Mesenchymal stem cell (in vitro differentiated cells and primary cell): ENCODE measurements around the gene GOSR1.
"Not testable (repeated sequence)": the region's sequence is repeated elsewhere in the genome, so short reads cannot be mapped to it uniquely, and the experiment has no call there.

Experiments
- DNase-seq: peaks from one replicate; pipeline ENCODE4 v3.0.0-alpha.2; 2013
- H2AFZ ChIP-seq: one replicate; pipeline ENCODE4 v1.6.1; 2013; ENCODE audit warnings: low read depth, mild to moderate bottlenecking, control low read depth, inconsistent platforms, low read length, moderate library complexity
- H2AK5ac ChIP-seq: 2 replicates; pipeline ENCODE4 v1.6.1; 2013; ENCODE audit warnings: low read length, moderate library complexity, mild to moderate bottlenecking, inconsistent platforms; ENCODE audit not compliant: severe bottlenecking
- H2BK120ac ChIP-seq: one replicate; pipeline ENCODE4 v1.6.1; 2013; ENCODE audit warnings: low read depth, mild to moderate bottlenecking, inconsistent platforms, low read length, moderate library complexity
- H2BK12ac ChIP-seq, 2 experiments: one replicate each; pipeline ENCODE4 v1.6.1; 2013; ENCODE audit warnings: inconsistent platforms in 2 of 2, low read length in 2 of 2, mild to moderate bottlenecking in 2 of 2, moderate library complexity in 2 of 2, control low read depth in 1 of 2
- H2BK15ac ChIP-seq: one replicate; pipeline ENCODE4 v1.6.1; 2013; ENCODE audit warnings: mild to moderate bottlenecking, low read depth, inconsistent platforms; ENCODE audit not compliant: poor library complexity, severe bottlenecking
- H2BK5ac ChIP-seq: 2 replicates; pipeline ENCODE4 v1.6.1; 2013; ENCODE audit warnings: low read depth, mild to moderate bottlenecking, low read length, control low read depth, inconsistent platforms; ENCODE audit not compliant: poor library complexity, severe bottlenecking
- H3K14ac ChIP-seq, 2 experiments: one replicate each; pipeline ENCODE4 v1.6.1; 2013; ENCODE audit warnings: inconsistent platforms in 2 of 2, low read length in 2 of 2, control low read depth in 1 of 2, mild to moderate bottlenecking in 1 of 2, moderate library complexity in 1 of 2
- H3K18ac ChIP-seq, 2 experiments: one replicate each; pipeline ENCODE4 v1.6.1; 2013; ENCODE audit warnings: inconsistent platforms in 2 of 2, low read length in 2 of 2, control low read depth in 1 of 2, low read depth in 1 of 2, mild to moderate bottlenecking in 1 of 2
- H3K23ac ChIP-seq, 2 experiments: one replicate each; pipeline ENCODE4 v1.6.1; 2013; ENCODE audit warnings: inconsistent platforms in 2 of 2, low read length in 2 of 2, mild to moderate bottlenecking in 2 of 2, moderate library complexity in 2 of 2, control low read depth in 1 of 2
- H3K27ac ChIP-seq: 2 replicates; pipeline ENCODE4 v1.5.1; 2013; ENCODE audit warnings: mild to moderate bottlenecking, moderate library complexity, low read length, control low read depth, inconsistent platforms; ENCODE audit not compliant: poor library complexity, severe bottlenecking
- H3K27me3 ChIP-seq, 2 experiments: 2 replicates each; pipeline versions ENCODE4 v1.6.1 to v1.7.0; 2013; ENCODE audit warnings: low read length in 2 of 2, mild to moderate bottlenecking in 2 of 2, moderate library complexity in 2 of 2, control low read depth in 1 of 2, inconsistent platforms in 1 of 2; ENCODE audit not compliant: control insufficient read depth in 1 of 2, insufficient read depth in 1 of 2
- H3K36me3 ChIP-seq, 2 experiments: 2 replicates each; pipeline versions ENCODE4 v1.6.1 to v1.7.0; 2013; ENCODE audit warnings: low read length in 2 of 2, control low read depth in 1 of 2, inconsistent platforms in 1 of 2, low read depth in 1 of 2, mild to moderate bottlenecking in 1 of 2; ENCODE audit not compliant: insufficient read depth in 2 of 2, control insufficient read depth in 1 of 2
- H3K4ac ChIP-seq, 2 experiments: one replicate each; pipeline ENCODE4 v1.6.1; 2013; ENCODE audit warnings: inconsistent platforms in 2 of 2, low read length in 2 of 2, mild to moderate bottlenecking in 2 of 2, moderate library complexity in 2 of 2, control low read depth in 1 of 2, low read depth in 1 of 2
- H3K4me1 ChIP-seq: 2 replicates; pipeline ENCODE4 v1.6.1; 2013; ENCODE audit warnings: low read depth, low read length, control low read depth; ENCODE audit not compliant: control insufficient read depth, insufficient read depth
- H3K4me2 ChIP-seq: 2 replicates; pipeline ENCODE4 v1.6.1; 2013; ENCODE audit warnings: low read length, mild to moderate bottlenecking, inconsistent platforms; ENCODE audit not compliant: poor library complexity, severe bottlenecking
- H3K4me3 ChIP-seq, 2 experiments: 2 replicates each; pipeline versions ENCODE4 v1.5.1 to v1.7.0; 2013; ENCODE audit warnings: low read length in 2 of 2, mild to moderate bottlenecking in 2 of 2, control low read depth in 1 of 2, low read depth in 1 of 2; ENCODE audit not compliant: insufficient read depth in 1 of 2
- H3K79me1 ChIP-seq: replicated peaks from 2 replicates; pipeline ENCODE4 v1.6.1; 2013; ENCODE audit warnings: mild to moderate bottlenecking, control low read depth, low read length, inconsistent platforms; ENCODE audit not compliant: poor library complexity, severe bottlenecking
- H3K9ac ChIP-seq: 2 replicates; pipeline ENCODE4 v1.7.0; 2013; ENCODE audit warnings: mild to moderate bottlenecking, low read length, moderate library complexity
- H3K9me3 ChIP-seq: 2 replicates; pipeline ENCODE4 v1.7.0; 2013; ENCODE audit warnings: mild to moderate bottlenecking, low read length; ENCODE audit not compliant: control insufficient read depth
- H4K8ac ChIP-seq: one replicate; pipeline ENCODE4 v1.6.1; 2013; ENCODE audit warnings: inconsistent platforms, mild to moderate bottlenecking, low read length, moderate library complexity
- H4K91ac ChIP-seq: one replicate; pipeline ENCODE4 v1.6.1; 2013; ENCODE audit warnings: mild to moderate bottlenecking, low read length, inconsistent platforms
- WGBS: methylation state at CpG from one replicate; pipeline ENCODE4 v1.1.7; 2013; ENCODE audit warnings: mixed read lengths; 5-methylcytosine and 5-hydroxymethylcytosine counted together

Gene GOSR1

DNA sequence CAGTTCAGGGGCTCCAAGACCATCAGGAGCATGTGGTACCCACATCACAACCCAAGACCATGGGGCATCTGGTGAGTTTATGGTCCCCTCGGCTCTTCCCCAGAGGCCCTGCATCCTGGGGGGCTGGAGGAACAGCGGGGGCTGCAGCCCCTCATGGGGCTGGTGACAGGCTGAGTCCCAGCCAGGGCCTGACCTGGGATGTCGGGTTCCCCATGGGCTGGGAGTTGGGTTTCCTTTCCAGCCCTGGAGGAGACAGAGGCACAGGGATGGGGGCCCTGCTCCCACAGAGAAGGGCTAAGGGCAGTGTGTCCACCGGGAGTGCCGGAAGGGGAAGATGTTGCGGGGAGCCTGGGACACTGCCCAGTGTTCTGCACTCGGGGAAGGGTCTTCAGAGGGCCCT, 82.4 kb downstream of the GOSR1 start:
- H3K27ac ChIP-seq = no peak overlapping the region
- no peak overlapping the region for H3K23ac ChIP-seq
- H3K27me3 ChIP-seq = peaks cover 0 to 14% of the 10 kb centered on the region in 2 experiments
- DNase-seq = no peak
- H3K36me3 ChIP-seq = no peaks in the 10 kb centered on the region
- no peak overlapping the region for H2BK12ac ChIP-seq
- H3K18ac ChIP-seq = no peak overlapping the region
- no peak overlapping the region for H3K4me3 ChIP-seq
- no peaks in the 10 kb centered on the region for H3K79me1 ChIP-seq
- H3K4ac ChIP-seq = no peak overlapping the region
- H3K4me1 ChIP-seq = peaks cover 6% of the 10 kb centered on the region
- H2BK5ac ChIP-seq = no peak overlapping the region
- H2BK120ac ChIP-seq = no peak overlapping the region
- H4K8ac ChIP-seq = no peak overlapping the region
- H3K9me3 ChIP-seq = no peaks in the 10 kb centered on the region
- no peak overlapping the region for H3K4me2 ChIP-seq
- no peak overlapping the region for H2AK5ac ChIP-seq
- 88% methylated on average over 6 of the region's 7 CpGs for WGBS
- H3K14ac ChIP-seq = no peak overlapping the region
- H3K9ac ChIP-seq = no peak overlapping the region
- no peak overlapping the region for H2AFZ ChIP-seq
- no peak overlapping the region for H4K91ac ChIP-seq
- H2BK15ac ChIP-seq = no peak overlapping the region

DNA sequence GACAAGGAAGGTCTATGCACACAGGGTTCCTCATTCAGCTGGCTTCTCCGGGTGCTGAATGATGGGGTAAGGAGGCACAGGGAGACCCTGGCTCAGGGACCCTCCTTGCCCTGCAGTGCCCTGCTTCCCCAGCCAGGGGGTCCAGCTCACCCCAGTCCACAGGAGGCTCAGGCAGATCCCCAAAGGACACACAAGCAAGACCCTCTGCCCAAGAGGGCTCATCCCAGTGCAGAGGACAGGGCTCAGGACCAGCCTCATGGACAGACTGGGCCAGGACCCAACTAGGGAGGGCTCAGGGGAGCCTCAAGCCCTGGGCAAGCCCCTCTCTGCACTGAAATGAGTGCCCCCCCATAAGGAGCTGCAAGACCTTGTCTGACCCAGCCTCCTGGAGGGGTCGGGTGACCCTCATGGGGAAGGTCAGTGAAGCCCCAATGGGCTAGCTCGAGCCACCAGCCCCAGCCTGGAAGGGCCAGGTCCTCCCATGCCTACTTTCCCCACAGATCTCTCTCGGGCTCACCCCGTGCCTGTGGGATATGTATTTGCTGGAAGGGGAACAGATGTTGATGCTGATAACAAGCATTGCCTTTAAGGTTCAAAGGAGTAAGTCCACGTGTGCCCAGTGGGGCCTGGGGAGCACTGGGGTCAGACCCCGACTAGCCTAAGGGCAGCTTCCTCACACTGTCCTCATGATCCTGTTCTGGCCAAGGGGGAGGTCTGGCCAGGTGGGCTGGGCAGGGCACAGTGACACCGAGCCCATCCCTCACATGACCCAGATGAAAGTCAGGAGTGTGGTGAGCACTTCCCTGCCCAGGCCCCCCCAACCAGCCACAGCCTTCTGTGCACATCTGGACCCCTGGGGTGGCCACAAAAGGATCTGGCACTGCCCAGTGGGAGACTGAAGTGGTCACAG, 83.2 kb downstream of the GOSR1 start:
- H2BK15ac ChIP-seq, H3K4me1 ChIP-seq, H2BK5ac ChIP-seq, H3K9me3 ChIP-seq, H3K18ac ChIP-seq, H3K4ac ChIP-seq, H2BK12ac ChIP-seq, H2AFZ ChIP-seq, H4K8ac ChIP-seq, H3K4me3 ChIP-seq, DNase-seq, H3K9ac ChIP-seq, H3K79me1 ChIP-seq, H3K36me3 ChIP-seq, H3K23ac ChIP-seq, H2AK5ac ChIP-seq, H3K27ac ChIP-seq, H4K91ac ChIP-seq, H3K4me2 ChIP-seq, H2BK120ac ChIP-seq, H3K14ac ChIP-seq: not testable (repeated sequence)
- 82% methylated on average over 8 of the region's 8 CpGs for WGBS
- H3K27me3 ChIP-seq = peaks cover 4 to 19% of the 10 kb centered on the region in 2 experiments

DNA sequence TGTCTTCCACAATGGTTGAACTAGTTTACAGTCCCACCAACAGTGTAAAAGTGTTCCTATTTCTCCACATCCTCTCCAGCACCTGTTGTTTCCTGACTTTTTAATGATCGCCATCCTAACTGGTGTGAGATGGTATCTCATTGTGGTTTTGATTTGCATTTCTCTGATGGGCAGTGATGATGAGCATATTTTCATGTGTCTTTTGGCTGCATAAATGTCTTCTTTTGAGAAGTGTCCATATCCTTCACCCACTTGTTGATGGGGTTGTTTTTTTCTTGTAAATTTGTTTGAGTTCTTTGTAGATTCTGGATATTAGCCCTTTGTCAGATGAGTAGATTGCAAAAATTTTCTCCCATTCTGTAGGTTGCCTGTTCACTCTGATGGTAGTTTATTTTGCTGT, 84.6 kb downstream of the GOSR1 start:
- H2BK120ac ChIP-seq, H3K27ac ChIP-seq, H3K9ac ChIP-seq, H2BK15ac ChIP-seq, H3K18ac ChIP-seq, H2BK5ac ChIP-seq, H4K8ac ChIP-seq, H3K36me3 ChIP-seq, H3K4ac ChIP-seq, H3K9me3 ChIP-seq, DNase-seq, H2AFZ ChIP-seq, H3K79me1 ChIP-seq, H3K4me3 ChIP-seq, H3K14ac ChIP-seq, H2BK12ac ChIP-seq, H3K4me2 ChIP-seq, H2AK5ac ChIP-seq, H3K23ac ChIP-seq, H4K91ac ChIP-seq: not testable (repeated sequence)
- Histone ChIP-seq H3K27me3 (peaks cover 17 to 32% of the 10 kb centered on the region in 2 experiments), H3K4me1 (peaks cover 15% of the 10 kb centered on the region)
- 100% methylated on average over 1 of the region's 1 CpG for WGBS

DNA sequence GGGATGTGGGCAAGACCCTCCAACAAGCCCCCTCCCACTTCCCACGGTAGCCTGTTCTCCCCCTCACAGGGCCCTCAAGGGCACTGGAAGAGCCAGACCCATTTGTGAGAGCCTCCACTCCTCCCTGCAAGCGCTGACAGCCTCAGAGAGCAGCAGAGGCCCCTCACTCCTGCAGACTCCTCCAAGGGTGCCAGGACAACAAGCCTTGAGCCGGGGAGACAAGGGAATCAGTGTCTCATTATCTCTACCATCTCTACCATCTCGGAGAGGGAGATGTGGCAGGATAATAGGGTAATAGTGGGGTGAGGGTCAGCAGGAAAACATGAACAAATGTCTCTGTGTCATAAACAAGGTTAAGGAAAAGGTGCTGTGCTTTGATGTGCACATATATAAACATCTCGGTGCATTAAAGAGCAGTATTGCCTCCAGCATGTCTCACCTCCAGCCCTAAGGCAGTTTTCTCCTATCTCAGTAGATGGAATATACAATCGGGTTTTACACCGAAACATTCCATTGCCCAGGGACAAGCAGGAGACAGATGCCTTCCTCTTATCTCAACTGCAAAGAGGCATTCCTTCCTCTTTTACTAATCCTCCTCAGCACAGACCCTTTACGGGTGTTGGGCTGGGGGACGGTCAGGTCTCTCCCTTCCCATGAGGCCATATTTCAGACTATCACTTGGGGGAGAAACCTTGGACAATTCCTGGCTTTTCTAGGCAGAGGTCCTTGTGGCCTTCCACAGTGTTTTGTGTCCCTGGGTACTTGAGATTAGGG, 86.1 kb downstream of the GOSR1 start:
- 15% methylated on average over 7 of the region's 9 CpGs for WGBS

More for the DNA sequence above, 86.1 kb downstream of the GOSR1 start:
- not testable (repeated sequence) for H2AK5ac ChIP-seq, H2BK120ac ChIP-seq, H3K9ac ChIP-seq, H4K91ac ChIP-seq, H3K4me2 ChIP-seq, DNase-seq, H3K4ac ChIP-seq, H3K79me1 ChIP-seq, H3K36me3 ChIP-seq, H3K18ac ChIP-seq, H3K4me3 ChIP-seq, H3K27ac ChIP-seq, H2AFZ ChIP-seq, H2BK15ac ChIP-seq, H2BK5ac ChIP-seq, H2BK12ac ChIP-seq, H4K8ac ChIP-seq, H3K9me3 ChIP-seq, H3K14ac ChIP-seq, H3K23ac ChIP-seq
- H3K27me3 ChIP-seq = peaks cover 26 to 44% of the 10 kb centered on the region in 2 experiments
- peaks cover 15% of the 10 kb centered on the region for H3K4me1 ChIP-seq
